HG03521 (cell line): ENCODE results near the gene MGMT.

ENCODE experiments used
- ATAC-seq: cut with Tn5 transposase; IDR thresholded peaks from one replicate; pipeline ENCODE4 v1.9.1; 2021; ENCODE audit warnings: mild to moderate bottlenecking, moderate library complexity; ENCODE audit not compliant: unreplicated experiment

Gene MGMT

GRCh38 chr10:129812398-129812797 is 345.4 kb downstream of the MGMT start:
- ATAC-seq: no peak

DNA sequence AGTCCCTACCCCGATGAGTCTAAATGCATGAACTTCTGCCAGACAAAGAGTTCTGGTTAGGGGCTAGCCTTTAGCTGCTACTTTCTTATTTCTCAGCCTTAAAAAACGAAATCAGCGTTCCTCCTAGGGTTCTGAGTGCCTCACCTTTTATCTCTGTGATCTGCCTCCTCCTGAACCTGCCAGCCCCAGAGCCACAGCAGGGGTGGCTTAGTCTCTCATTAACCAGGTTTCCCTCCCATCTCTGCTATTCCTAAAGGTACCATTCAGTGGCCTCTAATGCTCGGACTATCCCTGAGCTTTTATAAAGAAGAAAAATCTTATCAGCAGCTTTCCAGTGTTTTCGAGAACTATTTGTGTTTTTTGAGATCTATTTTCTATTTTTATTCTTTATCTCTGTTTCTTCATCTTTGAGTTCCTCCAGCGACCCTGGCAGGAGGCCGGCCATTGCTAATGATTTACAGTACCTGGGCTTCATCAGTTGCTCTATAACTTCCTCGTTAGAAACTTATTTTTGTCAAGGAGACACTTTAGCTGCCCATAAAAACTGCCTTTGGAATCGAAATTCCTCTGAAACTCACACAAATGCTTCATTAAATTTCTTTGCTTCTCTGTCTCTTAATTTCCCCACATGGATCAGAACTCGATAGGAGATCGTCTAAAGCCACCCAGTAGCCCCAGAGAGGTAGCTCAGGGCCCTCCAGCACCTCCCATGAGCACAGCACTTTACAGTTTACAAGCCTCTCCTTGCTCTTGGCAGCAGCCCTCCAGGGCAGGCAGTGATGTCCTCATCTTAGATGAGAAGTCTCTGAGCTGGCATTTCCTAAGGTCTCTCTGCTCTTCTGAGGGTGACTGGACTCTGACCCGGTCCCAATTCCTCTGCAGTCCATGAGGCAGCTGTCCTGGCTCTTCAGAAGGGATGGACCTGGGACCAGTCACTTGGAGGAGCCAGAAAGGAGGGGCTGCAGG is 347.9 kb downstream of the MGMT start:
- ATAC-seq: no peak

DNA sequence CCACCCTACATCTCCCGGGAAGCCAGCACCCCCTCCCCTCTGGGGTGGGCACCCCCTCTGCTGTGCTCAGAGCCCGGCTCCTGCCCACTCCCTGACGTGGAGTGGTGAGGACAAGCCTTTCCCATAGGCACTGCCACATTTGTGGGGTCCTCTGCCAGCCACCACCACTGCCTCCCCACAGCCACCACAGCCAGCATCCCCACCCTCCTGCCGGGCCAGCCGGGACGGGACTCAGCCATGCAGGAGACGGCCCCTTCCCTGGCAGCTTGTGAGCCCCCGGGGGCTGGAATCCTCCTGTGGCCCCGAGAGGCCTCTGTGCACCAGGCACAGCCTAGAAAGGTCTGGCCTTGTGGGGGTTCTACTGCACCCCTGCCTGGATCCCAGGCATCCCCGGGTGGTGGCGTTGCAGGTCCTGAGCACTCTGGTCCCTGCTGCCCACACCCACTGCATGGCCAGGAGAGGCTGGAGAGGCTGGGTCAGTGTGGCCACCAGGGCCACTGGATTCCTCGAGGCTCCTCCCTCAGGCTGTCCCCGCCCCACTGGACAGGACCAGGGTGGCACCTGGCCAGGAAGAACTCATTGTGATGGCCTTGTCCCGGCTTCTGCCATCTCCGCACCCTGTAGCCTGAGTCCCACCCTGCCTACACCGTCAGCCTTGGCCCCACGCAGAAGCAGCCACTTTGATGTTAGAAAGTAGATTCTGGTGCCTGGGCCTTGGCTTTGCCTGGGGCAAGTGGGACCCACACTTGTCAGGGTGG is 349.0 kb downstream of the MGMT start:
- ATAC-seq: no peak

DNA sequence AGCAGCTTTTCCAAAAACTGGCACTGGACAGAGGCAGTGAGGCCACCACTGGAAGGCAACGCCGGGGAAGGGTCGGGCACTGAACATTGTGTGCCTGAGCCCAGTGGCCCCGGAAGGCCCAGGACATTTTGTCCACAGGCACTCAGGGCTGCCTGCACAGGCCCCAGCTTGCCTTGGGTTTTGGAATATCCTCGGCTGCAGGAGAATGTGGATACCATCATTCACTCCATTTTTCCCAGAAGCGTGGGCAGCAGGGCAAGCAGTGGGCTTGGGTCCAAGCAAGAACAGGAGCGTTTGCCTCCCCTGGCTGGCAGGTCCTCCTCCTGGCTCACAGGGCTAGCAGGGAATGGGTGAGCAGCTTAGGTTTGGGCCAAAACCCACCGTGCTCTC is 349.6 kb downstream of the MGMT start:
- no peak for ATAC-seq
